ENCODE measurements around the gene PRODH2.

Gene PRODH2

DNA sequence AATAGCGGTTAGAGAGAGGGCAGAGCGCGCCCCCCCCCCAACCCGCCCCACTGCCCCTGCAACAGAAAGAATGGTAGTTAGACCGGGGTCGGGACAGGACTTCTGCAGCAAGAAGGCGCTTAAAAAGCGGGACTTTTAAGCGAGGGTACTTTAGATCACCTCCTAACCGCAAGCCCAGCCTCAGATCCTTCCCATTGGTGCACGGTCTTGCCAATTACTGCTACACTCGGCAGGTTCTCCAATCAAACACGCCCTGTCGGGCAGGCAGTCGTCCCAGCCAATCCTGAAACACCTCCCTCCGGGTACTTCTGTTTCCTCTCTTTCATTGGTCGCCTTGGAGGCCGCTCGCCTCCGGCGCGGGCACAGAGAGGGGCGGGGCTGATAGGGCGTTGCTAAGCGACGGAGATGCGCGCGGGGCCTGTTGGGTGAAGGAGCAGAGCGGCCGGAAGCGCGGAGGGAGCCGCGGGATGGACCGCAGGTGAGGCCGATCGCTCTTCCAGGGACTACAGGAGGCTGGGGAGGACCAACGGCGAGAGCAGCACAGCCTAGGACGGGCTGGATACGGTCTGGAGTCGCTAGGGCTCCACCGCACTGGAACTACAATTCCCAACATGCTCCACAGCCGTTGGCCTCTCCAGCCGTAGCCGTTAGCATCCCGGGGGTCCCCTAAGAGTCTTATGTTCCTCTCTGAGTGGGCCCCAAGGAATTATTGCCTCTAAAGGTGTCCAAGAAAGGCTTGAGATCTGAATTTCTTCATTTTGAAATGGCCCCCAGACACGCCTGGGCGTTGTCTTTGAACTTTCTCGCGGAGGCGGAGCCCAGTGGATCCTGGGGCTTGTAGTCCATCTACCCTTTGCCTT lies 54.7 kb downstream of the PRODH2 start, which contains the start of gene PROSER3:
Gene PROSER3 (plus strand): TSS at position 428 of the 860 bp plus-strand sequence. CDS start 40 bp downstream, at position 468.
- peak; percentile 97 to 98 for DNase-seq (ENCODE audit: low read depth in 2 of 2)

DNA sequence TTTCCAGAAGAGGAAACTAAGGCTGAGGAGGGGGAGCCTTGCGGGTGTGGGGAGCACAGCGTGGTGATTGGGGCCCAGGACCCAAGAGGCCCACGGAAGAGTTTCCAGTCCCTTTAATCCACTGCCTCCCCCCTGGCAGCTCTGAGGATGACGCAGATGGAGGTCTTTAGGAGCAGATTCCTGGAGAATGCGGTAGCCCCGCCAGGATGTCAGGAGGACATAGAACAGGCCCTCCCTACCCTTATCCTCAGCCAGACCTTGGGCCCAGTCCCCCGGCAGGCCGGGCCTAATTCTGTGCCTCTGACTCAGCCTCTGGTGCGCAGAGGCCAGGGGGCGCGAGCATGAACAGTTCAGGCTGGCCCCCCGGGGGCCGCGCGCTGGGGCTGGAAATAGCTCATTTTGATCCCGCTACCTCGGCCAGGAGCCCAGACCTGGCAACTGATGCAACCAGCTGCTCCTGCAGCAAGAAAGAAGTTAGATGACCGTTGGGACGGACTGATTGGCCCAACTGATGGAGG lies 55.4 kb downstream of the PRODH2 start:
- no peak for DNase-seq (ENCODE audit: low read depth in 2 of 2)

DNA sequence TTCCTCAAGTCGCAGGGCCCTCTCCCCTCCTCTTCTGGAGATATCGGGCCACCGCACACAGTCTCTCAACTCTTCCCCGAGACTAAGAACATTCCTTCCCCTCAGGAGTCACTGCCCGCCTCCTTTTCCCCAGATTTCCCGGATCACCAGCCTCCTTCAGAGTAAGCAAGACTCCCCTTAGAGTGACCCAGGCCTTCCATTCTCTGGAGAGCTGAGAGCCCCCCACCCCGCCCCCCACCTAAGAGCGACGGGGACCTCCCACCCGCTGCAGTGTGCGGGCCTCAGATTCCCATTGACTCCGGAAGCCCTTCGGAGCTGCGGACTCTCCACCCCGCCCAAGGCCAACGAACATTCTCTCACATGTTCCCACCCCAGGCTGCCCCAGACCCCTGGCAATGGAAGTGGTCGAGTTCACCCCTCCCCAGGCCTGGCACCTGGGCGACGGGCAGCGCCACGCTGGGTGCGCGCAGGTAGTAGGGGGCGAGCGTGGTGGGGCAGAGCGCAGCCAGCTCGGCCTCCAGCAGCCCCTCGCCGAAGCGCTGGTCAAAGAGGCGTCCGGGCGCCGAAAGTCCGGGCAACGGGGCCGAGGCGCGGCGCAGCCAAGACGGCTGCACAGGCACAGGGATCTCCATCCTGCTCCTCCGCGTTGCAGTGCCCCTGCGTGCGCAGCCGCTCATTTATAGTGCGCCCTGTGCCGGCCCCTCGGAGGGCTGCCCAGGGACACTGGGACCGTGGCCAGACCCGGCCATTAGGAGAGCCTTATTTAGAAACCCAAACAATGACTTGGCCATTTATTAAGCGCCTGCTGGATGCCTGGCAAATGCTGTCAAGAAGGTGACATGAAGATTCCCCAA lies 56.0 kb downstream of the PRODH2 start, which contains the start of gene HSPB6:
Gene HSPB6 (minus strand): TSS at position 653 of the 854 bp plus-strand sequence. CDS start 21 bp downstream, at position 632.
- DNase-seq (ENCODE audit: low read depth in 2 of 2), result no peak

DNA sequence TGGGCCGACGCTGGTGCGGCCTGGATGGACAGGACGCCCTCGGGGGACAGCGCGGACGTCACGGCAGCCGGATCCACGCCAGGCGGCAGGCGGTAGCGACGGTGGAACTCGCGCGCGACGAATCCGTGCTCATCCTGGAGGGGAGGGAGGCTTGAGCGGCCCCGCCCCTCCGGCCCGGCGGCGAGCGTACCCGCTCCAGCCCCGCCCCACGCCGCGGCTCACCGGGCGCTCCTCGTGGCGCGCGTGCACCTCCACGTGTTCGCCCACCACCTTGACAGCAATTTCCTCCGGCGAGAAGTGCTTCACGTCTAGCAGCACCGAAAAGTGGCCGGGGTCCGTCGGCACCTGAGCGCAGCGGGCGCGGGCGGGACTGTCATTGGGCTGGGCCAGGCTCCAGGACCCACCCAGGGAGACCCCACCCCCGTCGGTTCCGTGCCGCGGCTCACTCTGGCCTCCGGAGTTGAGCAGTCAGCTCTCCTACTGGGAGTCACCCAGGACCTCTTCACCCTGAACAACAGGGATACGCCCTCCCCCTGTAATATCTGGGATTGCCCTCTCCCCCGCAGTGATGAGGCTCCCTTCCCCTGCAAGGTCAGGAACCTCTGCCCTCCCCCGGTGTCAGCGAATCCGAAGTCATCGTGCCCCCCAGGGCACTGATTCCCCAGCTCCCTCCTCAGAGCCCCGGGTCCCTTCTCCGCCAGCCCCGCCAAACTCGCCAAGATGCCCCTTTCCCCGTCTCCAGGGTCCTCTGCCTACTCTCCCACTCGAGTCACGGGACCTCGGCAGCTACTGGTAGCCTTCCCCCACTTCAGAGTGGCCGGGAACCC lies 56.9 kb downstream of the PRODH2 start:
- DNase-seq (ENCODE audit: low read depth in 2 of 2), result peak in 1 of 2 donors; percentile 56

DNA sequence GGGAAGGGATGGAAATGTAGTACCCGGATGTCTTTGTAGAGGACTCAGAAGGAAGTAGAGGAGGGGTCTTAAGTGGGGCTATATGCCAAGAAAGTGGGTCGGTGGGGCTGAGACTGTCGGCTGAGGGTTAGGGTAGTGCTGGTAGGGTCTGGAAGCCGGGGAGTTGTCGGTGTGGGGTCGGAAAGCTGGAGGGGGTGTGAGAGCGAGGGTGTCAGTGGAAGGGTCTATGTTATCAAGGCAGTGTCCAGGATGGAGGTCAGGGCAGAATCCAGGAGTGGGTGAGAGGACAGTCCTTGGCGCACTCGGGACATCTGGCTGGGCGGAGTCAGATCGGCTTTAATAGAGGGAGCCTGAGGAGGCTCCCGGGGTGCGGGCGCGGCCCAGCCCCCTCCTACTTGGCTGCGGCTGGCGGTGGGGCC lies 57.5 kb downstream of the PRODH2 start:
- DNase-seq (ENCODE audit: low read depth in 2 of 2), result no peak

DNA sequence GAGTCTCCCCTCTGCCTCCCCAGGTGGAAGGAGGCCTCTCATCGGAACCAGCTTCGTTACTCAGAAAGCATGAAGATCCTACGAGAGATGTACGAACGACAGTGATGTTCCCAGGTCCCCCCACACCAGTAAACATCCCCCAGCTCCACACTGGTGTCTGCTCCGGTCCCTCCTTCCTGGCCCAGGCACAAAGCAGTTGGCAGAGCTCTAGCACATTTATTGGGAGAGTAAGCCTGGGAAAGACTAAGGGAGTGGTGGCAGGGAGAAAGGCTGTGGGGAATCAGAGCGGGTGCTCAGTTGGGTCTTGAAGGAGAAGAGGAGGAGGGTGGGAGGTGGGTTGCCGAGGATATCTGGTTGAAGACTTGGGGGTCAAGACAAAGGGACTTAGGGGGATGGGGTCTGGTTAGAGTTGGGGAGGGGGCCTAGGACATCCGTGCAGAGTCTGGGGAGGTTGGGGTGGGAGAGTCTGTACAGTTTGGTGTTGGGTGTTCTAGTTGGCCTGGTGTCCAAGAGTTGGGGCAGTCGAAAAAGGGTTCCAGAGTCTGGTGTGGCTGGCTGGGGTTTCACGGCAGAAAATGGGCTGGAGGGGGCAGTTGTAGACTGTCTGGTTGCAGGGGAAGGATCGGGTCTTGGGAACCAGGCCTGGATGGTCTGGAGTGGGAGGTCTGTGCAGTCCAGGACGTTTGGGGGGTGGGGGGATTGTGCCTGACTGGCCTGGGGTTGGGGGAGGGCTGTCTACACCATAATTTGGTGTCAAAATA lies 58.1 kb downstream of the PRODH2 start:
- no peak for DNase-seq (ENCODE audit: low read depth in 2 of 2)

DNA sequence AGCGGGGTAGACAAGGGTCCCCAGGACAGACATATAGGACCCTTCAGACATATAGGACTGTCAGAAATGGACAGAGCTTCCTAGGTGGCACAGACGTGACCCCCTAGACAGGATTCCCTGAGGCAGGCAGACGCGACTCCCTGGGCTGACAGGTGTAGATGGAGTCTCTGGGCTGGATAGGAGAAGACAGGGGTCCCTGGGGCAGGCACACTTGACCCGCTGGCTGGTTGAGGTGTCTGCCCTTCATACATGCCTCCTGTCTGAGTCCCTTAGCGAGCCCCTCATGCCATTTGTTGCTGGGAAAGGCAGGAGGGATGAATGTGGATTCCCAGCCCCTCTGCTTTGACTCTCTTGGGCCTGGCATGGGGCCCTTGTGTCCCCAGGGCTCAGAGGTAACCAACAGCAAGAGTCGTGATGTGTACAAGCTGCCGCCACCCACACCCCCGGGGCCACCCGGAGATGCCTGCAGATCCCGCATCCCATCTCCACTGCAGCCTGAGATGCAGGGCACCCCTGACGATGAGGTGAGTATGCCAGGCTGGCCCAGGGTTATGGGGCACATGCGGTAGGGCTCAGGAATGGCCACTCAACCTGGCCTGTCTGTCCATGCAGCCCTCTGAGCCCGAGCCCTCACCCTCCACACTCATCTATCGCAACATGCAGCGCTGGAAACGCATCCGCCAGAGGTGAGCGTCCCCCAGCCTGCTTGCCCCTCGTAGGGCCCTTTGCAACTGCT lies 58.8 kb downstream of the PRODH2 start:
- no peak for DNase-seq (ENCODE audit: low read depth in 2 of 2)

DNA sequence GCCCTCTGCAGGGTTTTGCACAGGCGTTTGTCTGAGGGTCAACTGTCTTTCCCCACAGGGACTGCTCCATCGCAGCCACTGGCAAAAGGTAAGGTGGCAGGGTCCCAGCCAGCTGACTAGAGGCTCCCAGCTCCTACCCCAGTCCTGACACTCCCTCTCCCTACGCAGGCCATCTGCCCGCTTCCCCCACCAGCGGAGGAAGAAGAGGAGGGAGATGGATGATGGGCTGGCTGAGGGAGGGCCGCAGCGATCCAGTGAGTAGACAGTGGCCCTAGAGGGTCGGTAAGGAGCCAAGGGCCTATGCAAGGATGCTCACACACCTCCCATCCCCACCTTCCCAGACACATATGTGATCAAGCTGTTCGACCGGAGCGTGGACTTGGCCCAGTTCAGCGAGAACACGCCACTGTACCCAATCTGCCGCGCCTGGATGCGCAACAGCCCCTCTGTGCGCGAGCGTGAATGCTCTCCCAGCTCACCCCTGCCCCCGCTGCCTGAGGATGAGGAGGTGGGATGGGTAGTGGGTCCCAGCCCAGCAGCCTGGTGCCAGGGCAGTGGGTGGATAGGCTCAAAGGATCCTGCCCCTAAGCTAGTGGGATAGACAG lies 59.8 kb downstream of the PRODH2 start:
- DNase-seq (ENCODE audit: low read depth in 2 of 2), result no peak

DNA sequence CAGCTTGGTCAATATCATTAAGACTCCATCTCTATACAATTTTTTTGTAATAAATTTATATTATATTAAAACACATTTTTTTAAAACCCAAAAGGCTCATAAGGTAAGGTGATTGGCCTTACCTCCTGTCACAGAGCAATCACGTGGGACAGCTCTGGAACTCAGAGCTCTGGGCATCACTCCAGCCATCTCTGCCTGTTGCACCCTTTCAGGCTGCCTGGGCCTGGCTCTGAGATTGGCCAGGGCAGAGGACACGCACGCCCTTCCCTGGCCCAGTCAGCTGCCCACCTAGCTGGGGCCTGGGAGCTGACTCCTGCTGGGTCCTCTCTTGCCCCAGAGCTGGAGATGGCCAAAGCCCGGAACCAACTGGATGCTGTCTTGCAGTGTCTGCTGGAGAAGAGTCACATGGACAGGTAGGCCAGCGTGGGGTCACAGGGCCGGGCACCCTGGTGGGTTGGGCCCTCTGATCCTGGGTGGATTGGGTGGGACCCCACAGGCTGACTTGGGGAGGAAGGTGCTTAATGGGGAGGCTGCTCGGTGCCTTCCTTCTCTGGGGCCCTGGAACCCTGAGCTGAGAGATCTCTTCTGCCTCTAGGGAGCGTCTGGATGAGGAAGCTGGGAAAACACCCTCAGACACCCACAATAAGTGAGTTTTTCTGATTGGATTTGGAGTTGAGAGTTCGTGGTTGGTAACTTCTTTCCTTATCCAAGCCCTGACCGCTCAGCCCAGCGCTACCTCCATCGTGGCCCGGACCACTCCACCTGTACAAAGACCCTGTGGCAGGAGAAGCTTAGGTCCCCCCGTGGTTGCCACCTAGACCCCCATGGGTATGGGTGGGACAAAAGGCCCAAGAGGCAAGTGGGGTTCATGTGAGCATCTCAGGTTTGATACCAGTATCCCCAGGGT lies 60.6 kb downstream of the PRODH2 start:
- DNase-seq (ENCODE audit: low read depth in 2 of 2), result no peak

DNA sequence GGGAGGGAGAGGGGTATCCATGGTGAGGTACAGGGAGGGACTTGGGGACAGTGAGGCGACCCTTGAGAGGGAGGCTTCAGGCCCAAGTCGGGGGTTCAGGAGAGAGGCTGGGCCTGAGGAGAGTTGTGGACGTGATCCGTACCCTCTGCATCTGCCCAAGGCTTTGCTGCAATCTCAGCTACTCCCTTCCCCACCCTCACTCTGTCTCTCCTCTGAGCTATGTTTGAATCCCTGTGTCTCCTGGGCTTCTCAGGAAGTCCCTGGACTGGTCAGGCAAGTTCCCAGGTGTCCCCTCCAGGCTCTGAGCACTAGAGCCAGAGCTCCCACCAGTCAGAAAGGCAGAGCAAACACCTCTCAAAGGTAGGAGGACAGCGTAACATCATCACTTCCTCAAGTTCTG lies 62.5 kb downstream of the PRODH2 start:
- no peak for DNase-seq (ENCODE audit: low read depth in 2 of 2)

All from stimulated activated CD4-positive, alpha-beta T cell treated with anti-CD3 and anti-CD28 coated beads, Interleukin-15, amount 100 ng/mL, for 48 hours (primary cell).